GM10248 (cell line): Measurements from ENCODE around the gene PITPNC1.
"Not testable (repeated sequence)": the region's sequence is repeated elsewhere in the genome, so short reads cannot be mapped to it uniquely, and the experiment has no call there.

ENCODE experiments used
- CTCF ChIA-PET: fragments of 300-600 bp; sonication (Branson Sonifier 250); formaldehyde crosslinking; extraction: SDS; loops from one replicate; lab custom pipeline; 2021; ENCODE audit warnings: antibody characterized with exemption; lab: Yijun Ruan, JAX
- POLR2A ChIA-PET: fragments of 350-650 bp; sonication (Branson Sonifier 250); formaldehyde crosslinking; extraction: SDS; loops from one replicate; lab custom pipeline; 2020; ENCODE audit warnings: antibody characterized with exemption; lab: Yijun Ruan, JAX
- DNase-seq: peaks from one replicate; pipeline ENCODE4 v3.0.0; 2012; ENCODE audit errors: extremely low spot score
- TF ChIP-seq, protein P1 (sequence below): IDR thresholded peaks from 2 replicates; pipeline ENCODE4 v1.5.1; 2012; ENCODE audit warnings: mild to moderate bottlenecking, low read depth; ENCODE audit errors: extremely low read depth, missing control alignments, control extremely low read depth

The PITPNC1 gene

DNA sequence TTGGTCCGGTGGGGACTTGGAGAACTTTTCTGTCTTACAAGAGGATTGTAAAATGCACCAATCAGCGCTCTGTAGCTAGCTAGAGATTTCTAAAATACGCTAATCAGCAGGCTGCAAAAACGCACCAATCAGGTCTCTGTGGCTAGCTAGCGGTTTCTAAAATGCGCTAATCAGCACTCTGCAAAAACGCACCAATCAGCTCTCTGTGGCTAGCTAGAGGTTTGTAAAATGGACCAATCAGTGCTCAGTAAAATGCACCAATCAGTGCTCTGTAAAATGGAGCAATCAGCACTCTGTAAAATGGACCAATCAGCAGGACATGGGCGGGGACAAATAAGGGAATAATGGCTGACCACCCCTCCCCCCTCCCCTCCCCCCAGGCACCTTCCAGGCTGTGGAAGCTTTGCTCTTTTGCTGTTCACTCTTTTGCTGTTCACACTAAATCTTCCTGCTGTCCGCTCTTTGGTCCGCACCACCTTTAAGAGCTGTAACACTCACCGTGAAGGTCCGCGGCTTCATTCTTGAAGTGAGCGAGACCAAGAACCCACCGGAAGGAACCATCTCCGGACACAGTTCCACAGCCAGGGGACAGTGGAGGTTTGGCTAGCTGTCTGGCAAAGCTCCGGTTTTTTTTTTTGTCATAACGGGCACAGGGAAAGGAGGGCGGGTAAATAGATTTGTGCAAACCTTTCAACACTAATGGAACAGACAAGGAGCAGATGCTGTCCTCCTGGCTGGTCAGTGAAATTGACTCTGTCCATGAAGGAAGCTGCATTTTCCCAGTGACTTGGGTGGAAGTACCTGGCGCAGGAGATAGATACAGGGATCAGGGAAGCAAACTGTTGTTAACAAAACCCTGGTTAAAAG, 8.3 kb downstream of the PITPNC1 start:
- ChIA-PET POLR2A (interaction anchor here (0.6 kb wide), 1 partner anchor 9 kb away, joined by 5 read pairs; no protein-coding TSS in a partner anchor), CTCF (interaction anchor here (1.2 to 7.1 kb wide), 6 partner anchors 9 to 304 kb away, joined by 3 to 108 read pairs (median 6); partner anchors contain the start of gene PITPNC1)
- TF ChIP-seq, protein P1, sequence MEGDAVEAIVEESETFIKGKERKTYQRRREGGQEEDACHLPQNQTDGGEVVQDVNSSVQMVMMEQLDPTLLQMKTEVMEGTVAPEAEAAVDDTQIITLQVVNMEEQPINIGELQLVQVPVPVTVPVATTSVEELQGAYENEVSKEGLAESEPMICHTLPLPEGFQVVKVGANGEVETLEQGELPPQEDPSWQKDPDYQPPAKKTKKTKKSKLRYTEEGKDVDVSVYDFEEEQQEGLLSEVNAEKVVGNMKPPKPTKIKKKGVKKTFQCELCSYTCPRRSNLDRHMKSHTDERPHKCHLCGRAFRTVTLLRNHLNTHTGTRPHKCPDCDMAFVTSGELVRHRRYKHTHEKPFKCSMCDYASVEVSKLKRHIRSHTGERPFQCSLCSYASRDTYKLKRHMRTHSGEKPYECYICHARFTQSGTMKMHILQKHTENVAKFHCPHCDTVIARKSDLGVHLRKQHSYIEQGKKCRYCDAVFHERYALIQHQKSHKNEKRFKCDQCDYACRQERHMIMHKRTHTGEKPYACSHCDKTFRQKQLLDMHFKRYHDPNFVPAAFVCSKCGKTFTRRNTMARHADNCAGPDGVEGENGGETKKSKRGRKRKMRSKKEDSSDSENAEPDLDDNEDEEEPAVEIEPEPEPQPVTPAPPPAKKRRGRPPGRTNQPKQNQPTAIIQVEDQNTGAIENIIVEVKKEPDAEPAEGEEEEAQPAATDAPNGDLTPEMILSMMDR: no peak
- DNase-seq: no peak

DNA sequence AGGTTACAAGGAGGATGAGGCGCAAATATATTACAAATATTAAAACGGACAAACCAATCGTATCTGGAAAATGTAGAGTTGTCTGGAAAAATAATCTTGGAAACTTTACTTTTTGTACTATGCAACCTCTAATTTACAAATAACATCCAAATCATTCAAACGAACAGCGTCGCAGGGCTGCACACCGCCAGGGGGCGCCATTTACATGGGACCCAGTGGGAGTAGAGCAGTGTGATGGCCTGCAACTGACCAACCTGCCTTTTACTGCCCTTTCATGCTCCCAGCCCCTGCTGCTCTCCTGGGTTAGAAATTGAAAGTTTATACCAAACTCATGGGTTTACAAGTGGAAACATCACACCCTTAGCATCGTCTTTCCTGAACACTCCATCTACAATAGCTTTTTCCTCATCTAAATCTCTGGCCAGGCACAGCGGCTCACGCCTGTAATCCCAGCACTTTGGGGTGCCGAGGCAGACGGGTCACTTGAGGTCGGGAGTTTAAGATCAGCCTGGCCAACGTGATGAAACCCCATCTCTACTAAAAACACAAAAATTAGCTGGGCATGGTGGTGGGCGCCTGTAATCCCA, 10.0 kb downstream of the PITPNC1 start:
- ChIA-PET CTCF (interaction anchor here (0.6 to 7.1 kb wide), 18 partner anchors 9 to 290 kb away, joined by 3 to 108 read pairs (median 4); partner anchors contain the start of gene PITPNC1), POLR2A (no interaction called here)
- no peak for DNase-seq
- TF ChIP-seq, protein P1: peak; percentile 51

DNA sequence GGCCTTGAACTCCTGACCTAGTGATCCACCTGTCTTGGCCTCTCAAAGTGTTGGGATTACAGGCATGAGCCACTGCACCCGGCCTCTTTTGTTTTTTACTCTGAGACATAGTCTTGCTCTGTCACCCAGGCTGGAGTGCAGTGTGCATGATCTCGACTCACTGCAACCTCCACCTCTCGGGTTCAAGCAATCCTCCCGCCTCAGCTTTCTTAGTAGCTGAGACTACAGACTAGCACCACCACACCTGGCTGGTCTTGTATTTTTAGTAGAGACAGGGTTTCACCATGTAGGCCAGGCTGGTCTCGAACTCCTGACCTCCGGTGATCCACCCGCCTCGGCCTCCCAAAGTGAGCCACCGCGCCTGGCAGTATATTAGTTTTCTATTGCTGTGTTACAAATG, 11.5 kb downstream of the PITPNC1 start:
- POLR2A ChIA-PET, DNase-seq: not testable (repeated sequence)
- CTCF ChIA-PET: interaction anchor here (1.1 to 7.1 kb wide), 8 partner anchors 12 to 300 kb away, joined by 3 to 108 read pairs (median 4); partner anchors contain the start of gene PITPNC1

DNA sequence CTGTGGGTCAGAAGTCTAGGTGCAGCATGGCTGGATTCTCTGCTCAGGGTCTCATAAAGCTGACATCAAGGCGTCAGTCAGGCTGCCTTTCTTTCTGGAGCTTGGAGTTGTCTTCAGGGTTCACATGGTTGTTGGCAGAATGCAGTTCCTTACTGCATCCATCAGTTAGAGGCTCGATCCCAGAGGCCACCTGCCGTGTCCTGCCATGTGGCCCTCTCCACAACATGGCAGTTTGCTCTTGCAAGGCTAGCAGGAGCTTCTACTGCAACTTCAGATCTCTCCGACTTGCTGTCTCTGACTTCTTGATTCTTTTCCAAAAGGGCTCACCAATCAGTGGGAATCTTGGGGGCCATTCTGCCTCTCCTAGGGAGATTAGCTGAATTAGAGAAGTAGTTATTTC, 11.9 kb downstream of the PITPNC1 start:
- ChIA-PET POLR2A (no interaction called here), CTCF (interaction anchor here (0.7 to 7.1 kb wide), 11 partner anchors 12 to 300 kb away, joined by 3 to 108 read pairs (median 3); partner anchors contain the start of genes PITPNC1 and PSMD12)
- DNase-seq: no peak
- TF ChIP-seq, protein P1: no peak

DNA sequence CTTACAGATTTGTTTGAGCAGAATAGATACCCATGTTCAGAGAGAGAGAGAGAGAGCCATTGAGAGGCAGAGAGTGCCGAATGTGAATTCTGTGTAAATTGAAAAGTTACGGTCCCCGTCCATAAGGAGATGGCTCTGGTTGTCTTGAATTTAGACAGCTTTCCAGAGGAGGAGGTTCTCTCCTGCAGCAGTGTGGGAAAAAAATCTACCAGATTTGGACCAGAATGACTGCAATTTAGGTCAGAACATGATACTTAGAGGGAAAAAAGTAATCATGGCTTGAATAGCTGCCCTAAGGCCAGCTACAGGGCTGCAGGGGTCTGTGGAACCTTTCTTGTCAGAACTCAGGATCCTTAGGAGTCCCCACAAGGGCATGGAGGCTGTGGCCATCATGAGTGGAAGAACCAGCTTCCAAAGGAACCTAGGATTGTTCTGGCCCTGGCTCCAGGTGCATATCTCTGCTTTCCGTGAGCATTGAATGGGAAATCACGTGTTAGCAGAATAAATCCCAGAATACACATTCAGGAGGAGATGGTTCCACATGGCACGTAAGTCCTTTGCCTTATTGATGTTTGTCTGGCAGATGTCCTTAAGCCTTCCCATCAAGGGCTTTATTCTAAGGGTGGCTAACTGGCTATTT, 13.0 kb downstream of the PITPNC1 start:
- ChIA-PET CTCF (interaction anchor here (0.9 to 7.1 kb wide), 7 partner anchors 8 to 86 kb away, joined by 3 to 108 read pairs (median 3); partner anchors contain the start of genes PITPNC1 and PSMD12), POLR2A (interaction anchor here (0.8 kb wide), 1 partner anchor 42 kb away, joined by 4 read pairs; no protein-coding TSS in a partner anchor)
- TF ChIP-seq, protein P1: no peak
- DNase-seq: no peak

DNA sequence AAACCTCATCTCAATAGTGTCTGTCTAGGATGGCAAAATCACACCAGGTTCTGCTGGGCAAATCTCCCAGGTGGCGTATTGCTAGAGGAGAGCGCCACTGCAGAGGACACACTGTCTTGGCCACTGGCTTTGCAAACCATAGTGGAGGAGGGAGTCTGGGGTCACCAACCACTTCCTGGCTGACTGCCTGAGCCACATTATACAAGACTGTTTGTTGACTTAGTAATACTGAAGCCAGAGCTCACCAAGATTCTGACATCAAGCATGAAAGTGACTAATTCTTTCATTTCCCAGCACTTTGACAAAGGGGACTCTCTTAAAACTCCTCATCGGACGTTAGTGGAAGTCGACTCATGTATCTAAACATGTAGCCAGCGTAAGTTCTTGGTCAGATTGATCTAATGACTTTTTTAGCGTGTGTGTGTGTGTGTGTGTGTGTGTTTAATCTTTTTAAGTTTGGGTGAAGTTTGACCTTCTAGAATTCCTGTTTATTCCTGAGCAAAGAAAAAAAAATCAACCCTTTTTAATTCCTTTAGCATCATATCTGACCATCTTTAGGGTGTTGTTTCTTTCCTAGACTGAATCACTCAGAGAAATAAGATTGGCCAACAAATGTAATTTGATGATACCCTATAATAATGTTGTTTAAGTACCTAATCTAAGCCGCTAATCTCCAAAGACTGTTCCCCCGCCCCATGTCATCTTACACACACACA, 13.7 kb downstream of the PITPNC1 start:
- DNase-seq: peak; percentile 76
- POLR2A ChIA-PET: no interaction called here
- CTCF ChIA-PET: interaction anchor here (1.1 to 7.1 kb wide), 3 partner anchors 8 to 62 kb away, joined by 3 to 108 read pairs (median 3); partner anchors contain the start of gene PITPNC1
- TF ChIP-seq, protein P1: no peak
